Measurements from ENCODE around the gene OLR1. TPM values are rescaled to one million over a fixed set of nuclear protein-coding genes. Genes with fewer than 3 reads are reported as not detected.

OLR1 gene
- total and polyA plus RNA-seq, 2 of the 4 experiments (the other 2 are of a cell fraction): 3.2 to 4.1 TPM

DNA sequence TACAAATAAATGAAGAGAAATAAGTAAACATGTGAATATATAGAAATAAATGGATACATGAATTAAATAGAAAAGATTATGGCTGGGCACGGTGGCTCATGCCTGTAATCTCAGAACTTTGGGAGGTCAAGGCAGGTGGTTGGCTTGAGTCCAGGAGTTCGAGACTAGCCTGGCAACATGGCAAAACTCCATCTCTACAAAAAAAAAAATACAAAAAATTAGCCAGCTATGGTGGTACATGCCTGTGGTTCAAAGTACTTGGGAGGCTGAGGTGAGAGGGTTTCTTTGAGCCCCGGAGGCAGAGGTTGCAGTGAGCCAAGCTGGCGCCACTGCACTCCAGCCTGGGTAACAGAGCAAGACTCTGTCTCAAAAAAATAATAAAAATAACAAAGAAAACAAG is 36.8 kb downstream of the OLR1 start:
- no peak overlapping the region for H3K9ac ChIP-seq (ENCODE audit: low read depth, low read length)
- H3K4me2 ChIP-seq (ENCODE audit: low read depth, low read length): no peak overlapping the region
- POLR2A ChIA-PET (ENCODE audit: unreplicated experiment): no interaction called here
- BruUV-seq (replicated peaks): no TSS peak
- H2AFZ ChIP-seq (replicated peaks; ENCODE audit: low read length, poor library complexity): no peak overlapping the region
- TF ChIP-seq RFX5 (IDR thresholded peaks at IDR 0.05; ENCODE audit: low read depth, low read length) (no peak), SMC3 (IDR thresholded peaks at IDR 0.05; ENCODE audit: low read depth, low read length) (no peak), NFE2L2 (IDR thresholded peaks at IDR 0.05; ENCODE audit: low read depth, low read length) (no peak), MAFK (IDR thresholded peaks at IDR 0.05; ENCODE audit: low read depth, low read length) (no peak), POLR2A (IDR thresholded peaks at IDR 0.05; ENCODE audit: low read depth, low read length) (no peak), CEBPB (IDR thresholded peaks at IDR 0.05; ENCODE audit: low read depth, low read length) (no peak), MAZ (IDR thresholded peaks at IDR 0.05; ENCODE audit: borderline replicate concordance, low read depth, low read length) (no peak), RCOR1 (IDR thresholded peaks at IDR 0.05; ENCODE audit: insufficient replicate concordance, low read length) (no peak), MXI1 (IDR thresholded peaks at IDR 0.05; ENCODE audit: borderline replicate concordance, low read depth, low read length) (no peak), FOS (IDR thresholded peaks at IDR 0.05; ENCODE audit: low read depth, low read length) (no peak), CHD1 (IDR thresholded peaks at IDR 0.05; ENCODE audit: low read depth, low read length) (no peak), RAD21 (IDR thresholded peaks at IDR 0.05; ENCODE audit: low read length) (no peak), BHLHE40 (IDR thresholded peaks at IDR 0.05; ENCODE audit: low read depth, low read length) (no peak)
- TF ChIP-seq, protein P1, sequence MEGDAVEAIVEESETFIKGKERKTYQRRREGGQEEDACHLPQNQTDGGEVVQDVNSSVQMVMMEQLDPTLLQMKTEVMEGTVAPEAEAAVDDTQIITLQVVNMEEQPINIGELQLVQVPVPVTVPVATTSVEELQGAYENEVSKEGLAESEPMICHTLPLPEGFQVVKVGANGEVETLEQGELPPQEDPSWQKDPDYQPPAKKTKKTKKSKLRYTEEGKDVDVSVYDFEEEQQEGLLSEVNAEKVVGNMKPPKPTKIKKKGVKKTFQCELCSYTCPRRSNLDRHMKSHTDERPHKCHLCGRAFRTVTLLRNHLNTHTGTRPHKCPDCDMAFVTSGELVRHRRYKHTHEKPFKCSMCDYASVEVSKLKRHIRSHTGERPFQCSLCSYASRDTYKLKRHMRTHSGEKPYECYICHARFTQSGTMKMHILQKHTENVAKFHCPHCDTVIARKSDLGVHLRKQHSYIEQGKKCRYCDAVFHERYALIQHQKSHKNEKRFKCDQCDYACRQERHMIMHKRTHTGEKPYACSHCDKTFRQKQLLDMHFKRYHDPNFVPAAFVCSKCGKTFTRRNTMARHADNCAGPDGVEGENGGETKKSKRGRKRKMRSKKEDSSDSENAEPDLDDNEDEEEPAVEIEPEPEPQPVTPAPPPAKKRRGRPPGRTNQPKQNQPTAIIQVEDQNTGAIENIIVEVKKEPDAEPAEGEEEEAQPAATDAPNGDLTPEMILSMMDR (conservative IDR thresholded peaks at IDR 0.05; ENCODE audit: low read depth, low read length): no peak
- TF ChIP-seq, protein P2, sequence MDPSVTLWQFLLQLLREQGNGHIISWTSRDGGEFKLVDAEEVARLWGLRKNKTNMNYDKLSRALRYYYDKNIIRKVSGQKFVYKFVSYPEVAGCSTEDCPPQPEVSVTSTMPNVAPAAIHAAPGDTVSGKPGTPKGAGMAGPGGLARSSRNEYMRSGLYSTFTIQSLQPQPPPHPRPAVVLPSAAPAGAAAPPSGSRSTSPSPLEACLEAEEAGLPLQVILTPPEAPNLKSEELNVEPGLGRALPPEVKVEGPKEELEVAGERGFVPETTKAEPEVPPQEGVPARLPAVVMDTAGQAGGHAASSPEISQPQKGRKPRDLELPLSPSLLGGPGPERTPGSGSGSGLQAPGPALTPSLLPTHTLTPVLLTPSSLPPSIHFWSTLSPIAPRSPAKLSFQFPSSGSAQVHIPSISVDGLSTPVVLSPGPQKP (IDR thresholded peaks at IDR 0.05; ENCODE audit: borderline replicate concordance, low read depth, low read length): no peak
- TF ChIP-seq, protein P3, sequence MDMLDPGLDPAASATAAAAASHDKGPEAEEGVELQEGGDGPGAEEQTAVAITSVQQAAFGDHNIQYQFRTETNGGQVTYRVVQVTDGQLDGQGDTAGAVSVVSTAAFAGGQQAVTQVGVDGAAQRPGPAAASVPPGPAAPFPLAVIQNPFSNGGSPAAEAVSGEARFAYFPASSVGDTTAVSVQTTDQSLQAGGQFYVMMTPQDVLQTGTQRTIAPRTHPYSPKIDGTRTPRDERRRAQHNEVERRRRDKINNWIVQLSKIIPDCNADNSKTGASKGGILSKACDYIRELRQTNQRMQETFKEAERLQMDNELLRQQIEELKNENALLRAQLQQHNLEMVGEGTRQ (IDR thresholded peaks at IDR 0.05; ENCODE audit: low read depth, low read length): no peak
- H3K27me3 ChIP-seq (ENCODE audit: control insufficient read depth, insufficient read depth, low read length): no peaks in the 10 kb centered on the region; the same call in 1 of the 2 replicates
- ATAC-seq (ENCODE audit: low read depth) (no peak), DNase-seq (no peak)
- intact Hi-C loops (cut with micrococcal nuclease) (no loop called here), in situ Hi-C loops (cut with MboI; ENCODE audit: low sequenced_read_pairs) (no loop called here), dilution Hi-C loops (cut with HindIII; ENCODE audit: low sequenced_read_pairs, unreplicated experiment) (no loop called here)
- H3K79me1 ChIP-seq (ENCODE audit: low read depth in 1 of 2, low read length in 2 of 2): no peaks in the 10 kb centered on the region
- H3K9me1 ChIP-seq (ENCODE audit: insufficient read depth, low read length): no peaks in the 10 kb centered on the region
- no peak overlapping the region for H3K27ac ChIP-seq (ENCODE audit: insufficient read depth, low read length)
- H3K14ac ChIP-seq (replicated peaks; ENCODE audit: low read depth, low read length): no peak overlapping the region
- H2AK9ac ChIP-seq (replicated peaks; ENCODE audit: low read depth, low read length, poor library complexity): no peak overlapping the region
- no peaks in the 10 kb centered on the region for H4K20me1 ChIP-seq (ENCODE audit: insufficient read depth, low read length)
- H2BK120ac ChIP-seq (ENCODE audit: low read depth, low read length): no peak overlapping the region
- WGBS, 2 experiments (ENCODE audit: extremely low coverage in 2 of 2, insufficient read length in 1 of 2): no CpG with 5 or more reads among the region's 4 CpGs
- H4K8ac ChIP-seq (ENCODE audit: low read depth in 2 of 2, low read length in 2 of 2): no peak overlapping the region
- no peaks in the 10 kb centered on the region for H3K9me3 ChIP-seq (ENCODE audit: control insufficient read depth, insufficient read depth, low read length)
- no peak overlapping the region for H4K91ac ChIP-seq (ENCODE audit: insufficient read depth, low read depth, low read length)
- CTCF ChIA-PET: interaction anchor here (1.3 kb wide), 1 partner anchor 101 kb away, joined by 3 read pairs; no protein-coding TSS in a partner anchor
- H3K56ac ChIP-seq (ENCODE audit: extremely low read depth, insufficient read depth, low read length): no peak overlapping the region
- no peaks in the 10 kb centered on the region for H3K4me1 ChIP-seq (ENCODE audit: control insufficient read depth, insufficient read depth, low read length)
- H2BK5ac ChIP-seq (ENCODE audit: low read depth, low read length, poor library complexity, severe bottlenecking): no peak overlapping the region
- H3K18ac ChIP-seq (ENCODE audit: low read depth, low read length): no peak overlapping the region
- no peak overlapping the region for H3K4ac ChIP-seq (ENCODE audit: low read depth, low read length)
- no peak overlapping the region for H2BK20ac ChIP-seq (ENCODE audit: low read depth, low read length)
- H4K5ac ChIP-seq (ENCODE audit: low read depth, low read length): no peak overlapping the region
- no peak overlapping the region for H2BK15ac ChIP-seq (ENCODE audit: low read depth, low read length)
- no peaks in the 10 kb centered on the region for H3K36me3 ChIP-seq (ENCODE audit: control insufficient read depth, insufficient read depth, low read length)
- no peak overlapping the region for H3K4me3 ChIP-seq (ENCODE audit: insufficient read depth, low read depth, low read length)
- H3K23ac ChIP-seq (ENCODE audit: low read depth, low read length): no peak overlapping the region
- no peak overlapping the region for H2AK5ac ChIP-seq (ENCODE audit: low read depth, low read length)

Measured in IMR-90 (cell line).